Parathyroid adenoma (tissue), 2 donors: Measurements from ENCODE around the gene DYSF.

ENCODE experiments used
- H2AFZ ChIP-seq: fragments of 300-600 bp; sonication (generic); one replicate; pipeline ENCODE4 v1.7.0; 2017; ENCODE audit warnings: antibody characterized with exemption, mild to moderate bottlenecking
- H3K27ac ChIP-seq: fragments of 300-600 bp; sonication (generic); one replicate; pipeline ENCODE4 v1.7.0; 2017
- H3K27me3 ChIP-seq: fragments of 300-600 bp; sonication (generic); one replicate; pipeline ENCODE4 v1.7.0; 2017; ENCODE audit warnings: low read length; ENCODE audit not compliant: control insufficient read depth, insufficient read depth
- H3K36me3 ChIP-seq: fragments of 300-600 bp; sonication (generic); one replicate; pipeline ENCODE4 v1.7.0; 2017; ENCODE audit warnings: low read length; ENCODE audit not compliant: control insufficient read depth, insufficient read depth
- H3K4me1 ChIP-seq: fragments of 300-600 bp; sonication (generic); one replicate; pipeline ENCODE4 v1.7.0; 2017; ENCODE audit warnings: control low read depth
- H3K4me2 ChIP-seq: fragments of 300-600 bp; sonication (generic); one replicate; pipeline ENCODE4 v1.7.0; 2017; ENCODE audit warnings: low read length
- H3K4me3 ChIP-seq: fragments of 300-600 bp; sonication (generic); one replicate; pipeline ENCODE4 v1.7.0; 2017; ENCODE audit warnings: low read depth, low read length
- H3K79me2 ChIP-seq: fragments of 300-600 bp; sonication (generic); one replicate; pipeline ENCODE4 v1.7.0; 2017; ENCODE audit warnings: control low read depth
- H3K9ac ChIP-seq: fragments of 300-600 bp; sonication (generic); one replicate; pipeline ENCODE4 v1.7.0; 2017; ENCODE audit warnings: mild to moderate bottlenecking
- H3K9me3 ChIP-seq: fragments of 300-600 bp; sonication (generic); one replicate; pipeline ENCODE4 v1.7.0; 2017; ENCODE audit warnings: low read length; ENCODE audit not compliant: control insufficient read depth
- CTCF ChIP-seq: fragments of 300-600 bp; sonication (generic); IDR thresholded peaks from one replicate; pipeline ENCODE4 v1.7.0; 2017; ENCODE audit warnings: antibody characterized with exemption, mild to moderate bottlenecking
- donor health status: primary hyperparathyroidism.

DYSF gene

GRCh38 chr2:71715241-71715750, 261.9 kb downstream of the DYSF start:
- no peaks in the 10 kb centered on the region for H3K4me1 ChIP-seq

GRCh38 chr2:71715951-71716696, 262.8 kb downstream of the DYSF start:
- no peaks in the 10 kb centered on the region for H3K9me3 ChIP-seq
- TF ChIP-seq CTCF = no peak
- no peak overlapping the region for H3K27ac ChIP-seq

More at GRCh38 chr2:71715241-71715750, 261.9 kb downstream of the DYSF start:
- Histone ChIP-seq H3K27me3 (no peaks in the 10 kb centered on the region), H3K79me2 (no peaks in the 10 kb centered on the region), H3K9ac (no peak overlapping the region), H3K27ac (no peak overlapping the region), H2AFZ (no peak overlapping the region), H3K9me3 (no peaks in the 10 kb centered on the region), H3K4me2 (no peak overlapping the region), H3K36me3 (no peaks in the 10 kb centered on the region), H3K4me3 (no peak overlapping the region)
- TF ChIP-seq CTCF = no peak

GRCh38 chr2:71716697-71717624, 263.6 kb downstream of the DYSF start:
- no peak overlapping the region for H3K4me2 ChIP-seq
- TF ChIP-seq CTCF = no peak
- H3K27me3 ChIP-seq = no peaks in the 10 kb centered on the region
- no peak overlapping the region for H2AFZ ChIP-seq
- no peaks in the 10 kb centered on the region for H3K9me3 ChIP-seq
- H3K27ac ChIP-seq = no peak overlapping the region
- H3K4me1 ChIP-seq = no peaks in the 10 kb centered on the region
- H3K36me3 ChIP-seq = no peaks in the 10 kb centered on the region
- H3K79me2 ChIP-seq = no peaks in the 10 kb centered on the region
- no peak overlapping the region for H3K4me3 ChIP-seq
- H3K9ac ChIP-seq = no peak overlapping the region

More at GRCh38 chr2:71715951-71716696, 262.8 kb downstream of the DYSF start:
- no peaks in the 10 kb centered on the region for H3K36me3 ChIP-seq
- H3K4me2 ChIP-seq = no peak overlapping the region
- no peak overlapping the region for H3K4me3 ChIP-seq
- H3K9ac ChIP-seq = no peak overlapping the region
- H3K27me3 ChIP-seq = no peaks in the 10 kb centered on the region
- no peaks in the 10 kb centered on the region for H3K4me1 ChIP-seq
- H2AFZ ChIP-seq = no peak overlapping the region
- H3K79me2 ChIP-seq = no peaks in the 10 kb centered on the region

- Histone ChIP-seq H2AFZ (no peak overlapping the region), H3K36me3 (no peaks in the 10 kb centered on the region), H3K79me2 (no peaks in the 10 kb centered on the region), H3K27ac (no peak overlapping the region), H3K4me1 (no peaks in the 10 kb centered on the region), H3K9me3 (no peaks in the 10 kb centered on the region), H3K9ac (no peak overlapping the region), H3K4me2 (no peak overlapping the region), H3K4me3 (no peak overlapping the region), H3K27me3 (no peaks in the 10 kb centered on the region)
- no peak for TF ChIP-seq CTCF
These were observed 265.3 kb downstream of the DYSF start for GRCh38 chr2:71718686-71719085.
